SIG-M5 treated with dmso at 0.1 percent for 504 hours (cell line): Measurements from ENCODE around the gene DCAF11.
A peak's percentile ranks its signal among the peaks of the same experiment; 100 is the strongest.

Experiments
- DNase-seq: peaks from one replicate; lab custom pipeline; 2025; ENCODE audit not compliant: unreplicated experiment; lab: John Stamatoyannopoulos, UW

The DCAF11 gene

GRCh38 chr14:24117179-24117578 lies 2.6 kb downstream of the DCAF11 start:
- no peak for DNase-seq

DNA sequence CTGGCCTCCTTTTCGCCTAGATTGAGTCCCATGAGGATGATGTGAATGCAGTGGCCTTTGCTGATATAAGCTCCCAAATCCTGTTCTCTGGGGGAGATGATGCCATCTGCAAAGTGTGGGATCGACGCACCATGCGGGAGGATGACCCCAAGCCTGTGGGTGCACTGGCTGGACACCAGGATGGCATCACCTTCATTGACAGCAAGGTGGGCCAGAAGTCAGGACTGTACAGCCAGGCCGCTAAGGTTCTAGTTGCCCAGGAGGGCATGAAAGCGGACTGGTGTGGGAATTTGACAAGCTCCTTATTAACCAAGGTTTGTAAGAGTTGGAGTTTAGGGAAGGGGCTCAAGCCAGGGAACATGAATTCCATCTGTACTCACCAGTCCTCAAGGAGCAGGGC lies 5.1 kb downstream of the DCAF11 start:
- no peak for DNase-seq

GRCh38 chr14:24121210-24121609 lies 6.6 kb downstream of the DCAF11 start:
- no peak for DNase-seq

DNA sequence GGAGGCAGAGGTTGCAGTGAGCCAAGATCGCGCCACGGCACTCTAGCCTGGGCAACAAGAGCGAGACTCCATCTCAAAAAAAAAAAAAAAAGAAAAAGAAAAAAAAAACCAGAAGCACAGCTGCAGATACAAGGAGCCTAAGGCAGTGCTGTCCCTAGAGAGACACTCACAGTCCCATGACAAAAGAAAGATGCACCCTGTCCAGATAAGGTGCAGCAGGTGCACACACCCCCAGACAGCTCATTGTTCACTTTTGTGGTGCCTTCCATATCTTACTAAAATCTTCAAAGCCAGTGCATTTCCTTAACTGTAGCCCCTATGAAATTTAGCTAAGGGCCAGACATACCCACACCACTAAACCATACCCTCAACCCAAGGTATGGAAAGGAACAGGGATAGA lies 7.8 kb downstream of the DCAF11 start:
- DNase-seq = no peak

GRCh38 chr14:24122898-24123297 lies 8.3 kb downstream of the DCAF11 start:
- DNase-seq = no peak

DNA sequence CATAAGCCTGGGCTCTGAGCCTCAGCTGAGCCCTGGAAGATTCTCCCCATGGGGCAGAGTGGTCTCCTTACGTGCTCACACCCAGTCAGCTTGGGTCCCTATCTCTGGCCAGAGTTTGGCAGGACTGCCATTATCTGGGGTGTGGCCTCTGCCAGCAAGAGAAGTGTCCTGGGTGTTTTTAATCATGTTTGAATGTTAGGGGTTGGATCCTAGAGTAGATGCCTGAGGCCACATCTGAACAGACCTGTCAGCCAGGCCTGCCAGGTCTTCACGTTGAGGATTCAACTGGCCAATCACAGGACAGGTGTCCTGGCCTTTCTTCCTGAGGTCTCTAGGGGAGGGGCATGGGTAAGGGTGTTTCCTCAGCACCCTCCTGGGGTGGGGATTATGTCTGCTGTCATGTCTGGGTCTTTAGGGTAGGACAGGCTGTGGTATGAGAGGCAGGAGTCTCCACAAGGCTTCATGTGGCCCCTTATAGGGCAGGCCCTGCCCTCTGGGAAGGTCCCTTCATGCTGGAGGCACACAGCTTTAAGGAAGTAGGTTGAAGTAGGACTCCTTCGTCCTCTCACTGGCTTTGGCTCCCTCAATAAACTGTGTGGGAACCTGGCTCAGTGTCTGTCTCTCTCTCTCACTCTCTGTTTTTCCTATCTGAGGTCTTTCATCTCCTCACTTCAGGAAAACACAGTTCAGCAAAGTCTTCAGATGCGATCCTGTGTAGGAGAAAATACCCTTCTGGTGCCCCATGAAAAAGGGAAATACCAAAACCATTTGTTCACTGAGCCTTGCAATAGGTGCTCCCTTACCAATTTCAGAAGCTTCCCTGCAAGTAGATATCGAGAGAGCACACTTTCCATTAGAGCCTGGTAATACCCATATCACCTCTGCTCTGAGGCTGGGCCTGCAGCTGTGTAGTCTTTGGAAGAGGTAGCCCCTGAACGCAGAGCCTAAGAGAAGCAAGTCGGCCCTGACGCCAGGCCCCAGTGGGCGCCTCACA lies 9.1 kb downstream of the DCAF11 start:
- no peak for DNase-seq

DNA sequence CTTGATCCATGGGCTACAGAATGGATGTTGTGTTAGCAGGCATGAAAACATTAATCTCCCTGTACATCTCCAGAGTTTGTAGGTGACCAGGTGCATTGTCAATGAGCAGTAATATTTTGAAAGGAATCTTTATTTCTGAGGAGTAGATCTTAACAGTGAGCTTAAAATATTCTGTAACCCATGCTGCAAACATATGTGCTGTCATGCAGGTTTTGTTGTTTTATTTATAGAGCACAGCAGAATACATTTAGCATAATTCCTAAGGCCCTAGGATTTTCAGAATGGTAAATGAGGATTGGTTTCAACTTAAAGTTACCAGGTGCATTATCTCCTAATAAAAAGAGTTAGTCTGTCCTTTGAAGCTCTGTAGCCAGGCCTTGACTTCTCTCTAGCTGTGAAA lies 12.4 kb downstream of the DCAF11 start:
- no peak for DNase-seq

DNA sequence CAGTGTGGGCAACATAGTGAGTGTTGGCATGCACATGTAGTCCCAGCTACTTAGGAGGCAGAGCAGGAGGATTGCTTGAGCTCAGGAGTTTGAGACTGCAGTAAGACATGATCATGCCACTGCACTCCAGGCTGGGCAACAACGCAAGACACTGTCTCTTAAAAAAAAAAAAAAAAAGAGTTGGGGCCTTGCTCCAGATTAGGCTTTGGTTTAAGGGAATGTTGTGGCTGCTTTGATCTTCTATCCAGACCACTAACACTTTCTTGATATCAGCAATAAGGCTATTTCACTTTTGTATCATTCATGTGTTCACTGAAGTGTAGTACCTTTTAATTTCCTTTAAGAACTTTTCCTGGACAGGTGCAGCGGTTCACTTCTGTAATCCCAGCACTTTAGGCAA lies 13.1 kb downstream of the DCAF11 start:
- no peak for DNase-seq

DNA sequence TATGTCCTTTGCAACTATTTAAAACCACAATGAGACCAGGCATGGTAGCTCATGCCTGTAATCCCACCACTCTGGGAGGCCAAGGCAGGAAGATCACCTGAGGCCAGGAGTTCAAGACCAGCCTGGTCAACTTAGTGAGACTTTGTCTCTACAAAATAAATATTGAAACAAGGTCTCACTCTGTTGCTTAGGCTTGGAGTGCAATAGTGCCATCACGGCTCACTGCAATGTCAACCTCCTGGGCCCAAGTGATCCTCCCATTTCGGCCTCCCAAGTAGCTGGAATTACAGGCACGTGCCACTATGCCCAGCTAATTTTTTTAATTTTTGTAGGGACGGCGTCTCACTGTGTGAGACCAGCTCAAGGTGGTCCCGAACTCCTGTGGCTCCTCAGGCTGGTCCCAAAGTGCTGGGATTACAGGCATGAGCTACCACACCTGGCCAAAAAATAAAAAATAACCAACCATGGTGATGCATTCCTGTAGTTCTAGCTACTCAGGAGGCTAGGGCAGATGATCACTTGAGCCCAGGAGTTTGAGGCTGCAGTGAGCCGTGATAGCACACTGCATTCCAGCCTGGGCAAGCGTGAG lies 14.9 kb downstream of the DCAF11 start:
- no peak for DNase-seq

- DNase-seq = peak; percentile 56
Measured at GRCh38 chr14:24130380-24130716, 15.8 kb downstream of the DCAF11 start, which contains the start of gene FITM1. Gene FITM1, plus strand, starts transcription at chr14:24130659. Its CDS starts 905 bp downstream, at chr14:24131564.

GRCh38 chr14:24130717-24131548 lies 16.4 kb downstream of the DCAF11 start:
- no peak for DNase-seq

DNA sequence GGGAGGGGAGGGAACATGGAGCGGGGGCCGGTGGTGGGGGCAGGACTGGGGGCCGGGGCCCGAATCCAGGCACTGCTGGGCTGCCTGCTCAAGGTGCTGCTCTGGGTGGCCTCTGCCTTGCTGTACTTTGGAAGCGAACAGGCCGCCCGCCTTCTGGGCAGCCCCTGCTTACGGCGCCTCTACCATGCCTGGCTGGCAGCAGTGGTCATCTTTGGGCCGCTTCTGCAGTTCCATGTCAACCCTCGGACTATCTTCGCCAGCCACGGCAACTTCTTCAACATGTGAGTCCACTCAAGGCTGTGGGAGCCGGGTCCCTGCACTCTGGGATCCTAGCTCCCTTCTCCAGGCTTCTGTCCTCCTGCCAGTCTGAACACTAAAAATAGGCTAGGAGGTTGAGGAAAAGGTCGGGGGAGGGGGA lies 17.0 kb downstream of the DCAF11 start:
- no peak for DNase-seq

DNA sequence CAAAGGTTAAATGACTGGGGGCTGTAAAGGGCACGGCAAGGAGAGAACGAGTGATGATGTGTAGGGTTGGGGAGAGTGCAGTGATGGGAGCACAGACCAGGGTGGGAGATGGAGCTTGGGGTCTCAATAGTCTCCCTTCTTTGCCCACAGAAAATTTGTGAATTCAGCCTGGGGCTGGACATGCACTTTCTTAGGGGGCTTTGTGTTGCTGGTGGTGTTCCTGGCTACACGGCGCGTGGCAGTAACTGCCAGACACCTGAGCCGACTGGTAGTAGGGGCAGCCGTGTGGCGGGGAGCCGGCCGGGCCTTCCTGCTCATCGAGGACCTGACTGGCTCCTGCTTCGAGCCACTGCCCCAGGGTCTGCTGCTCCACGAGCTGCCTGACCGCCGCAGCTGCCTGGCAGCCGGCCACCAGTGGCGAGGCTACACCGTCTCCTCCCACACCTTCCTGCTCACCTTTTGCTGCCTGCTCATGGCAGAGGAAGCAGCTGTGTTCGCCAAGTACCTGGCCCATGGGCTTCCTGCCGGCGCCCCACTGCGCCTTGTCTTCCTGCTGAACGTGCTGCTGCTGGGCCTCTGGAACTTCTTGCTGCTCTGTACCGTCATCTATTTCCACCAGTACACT lies 17.6 kb downstream of the DCAF11 start:
- no peak for DNase-seq

- DNase-seq = no peak
Measured at GRCh38 chr14:24132976-24133375, 18.4 kb downstream of the DCAF11 start.

DNA sequence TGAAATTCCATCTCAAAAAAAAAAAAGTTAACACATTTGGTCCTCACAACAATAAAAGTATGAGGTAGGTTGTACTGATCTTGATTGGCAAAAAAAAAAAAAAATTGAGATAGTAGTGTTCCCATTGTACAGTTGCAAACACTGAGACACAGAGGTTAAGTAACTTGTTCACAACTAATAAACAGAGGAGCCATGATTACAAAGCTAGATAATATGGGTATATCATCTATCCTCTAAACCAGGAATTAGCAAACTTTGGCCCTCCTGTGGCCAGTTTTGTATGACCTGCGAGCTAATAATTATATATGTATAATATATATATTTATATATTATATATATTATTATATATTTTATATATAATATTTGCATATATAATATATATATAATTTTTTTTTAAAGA lies 19.2 kb downstream of the DCAF11 start:
- no peak for DNase-seq

- DNase-seq = no peak
Measured at GRCh38 chr14:24135584-24135833, 20.9 kb downstream of the DCAF11 start.

- DNase-seq = peak; percentile 85
Measured at GRCh38 chr14:24135834-24136683, 21.5 kb downstream of the DCAF11 start, which contains the start of gene PSME1. Gene PSME1, plus strand, starts transcription at chr14:24136194. Its CDS starts 69 bp downstream, at chr14:24136263.

DNA sequence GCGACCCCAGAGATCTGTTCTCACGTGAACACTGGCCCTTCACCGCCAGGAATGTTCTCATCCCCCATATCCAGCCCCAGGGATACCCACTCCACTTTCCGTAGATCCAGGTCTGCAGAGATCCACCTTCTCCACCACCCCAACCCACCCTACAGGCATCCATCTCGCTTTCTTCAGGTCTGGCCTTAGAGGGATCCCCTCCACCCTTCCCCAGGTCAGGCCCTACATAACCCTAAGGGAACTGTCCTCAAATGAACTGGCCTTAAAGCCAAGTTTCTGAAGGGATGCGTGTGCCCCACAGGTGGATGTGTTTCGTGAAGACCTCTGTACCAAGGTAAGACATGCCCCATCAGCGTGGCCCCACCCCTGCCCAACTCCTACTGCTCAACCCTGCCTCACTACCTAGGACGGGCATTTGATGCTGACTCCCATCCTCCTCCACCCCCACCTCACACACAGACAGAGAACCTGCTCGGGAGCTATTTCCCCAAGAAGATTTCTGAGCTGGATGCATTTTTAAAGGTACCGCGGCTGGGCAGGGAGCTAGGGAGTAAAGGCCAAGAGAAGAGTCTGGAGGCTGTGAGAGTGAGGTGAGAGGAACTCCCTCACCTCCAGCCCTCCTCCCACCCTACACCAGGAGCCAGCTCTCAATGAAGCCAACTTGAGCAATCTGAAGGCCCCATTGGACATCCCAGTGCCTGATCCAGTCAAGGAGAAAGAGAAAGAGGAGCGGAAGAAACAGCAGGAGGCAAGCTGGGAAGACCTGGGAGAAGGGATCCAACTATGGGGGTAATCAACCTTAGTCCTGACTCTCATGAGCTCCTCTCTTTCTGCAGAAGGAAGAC lies 22.3 kb downstream of the DCAF11 start:
- DNase-seq = no peak
